GM18873 (cell line): ENCODE measurements around the gene POU5F2.

Experiments
- ATAC-seq: cut with Tn5 transposase; IDR thresholded peaks from one replicate; pipeline ENCODE4 v1.9.1; 2021; ENCODE audit warnings: mild to moderate bottlenecking, moderate library complexity, moderate number of reproducible peaks; ENCODE audit not compliant: unreplicated experiment, low FRiP score

The POU5F2 gene

DNA sequence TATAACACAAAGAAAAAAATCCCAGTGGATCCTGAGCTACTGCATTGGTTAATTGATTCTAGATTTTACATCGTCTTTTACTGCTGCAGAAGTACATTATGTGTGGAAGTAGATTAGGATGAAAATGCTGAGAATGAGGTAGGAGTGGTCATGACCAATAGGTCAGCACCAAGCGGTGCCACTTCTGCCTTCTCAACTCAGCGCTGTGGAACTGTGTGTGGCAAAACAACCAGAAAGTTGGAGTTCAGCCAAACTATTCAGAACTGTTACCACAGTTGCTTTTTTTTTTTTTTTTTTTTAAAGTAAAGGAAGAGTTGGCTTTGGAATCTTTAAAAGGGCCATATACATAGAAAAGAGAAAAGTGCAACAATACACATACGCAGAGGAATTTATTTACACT lies 24.2 kb downstream of the POU5F2 start:
- no peak for ATAC-seq

DNA sequence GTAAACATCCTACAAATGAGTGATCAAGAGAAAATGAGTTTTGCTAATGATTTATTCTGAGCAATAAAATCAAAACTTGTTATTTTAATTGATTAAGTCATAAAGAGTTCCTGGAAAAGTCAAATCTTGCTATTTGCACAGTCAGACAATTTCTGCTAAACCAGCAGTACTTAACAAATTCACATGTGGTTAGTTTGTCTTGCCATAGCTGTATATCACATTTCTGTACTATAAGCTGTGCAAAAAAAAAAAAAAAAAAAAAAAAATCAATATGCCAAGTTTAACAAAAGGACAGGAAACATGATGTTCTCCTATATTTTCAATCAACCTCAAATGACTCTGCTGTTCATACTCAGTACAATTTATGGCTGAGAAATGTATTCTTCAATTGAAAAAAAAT lies 24.9 kb downstream of the POU5F2 start:
- ATAC-seq = no peak

DNA sequence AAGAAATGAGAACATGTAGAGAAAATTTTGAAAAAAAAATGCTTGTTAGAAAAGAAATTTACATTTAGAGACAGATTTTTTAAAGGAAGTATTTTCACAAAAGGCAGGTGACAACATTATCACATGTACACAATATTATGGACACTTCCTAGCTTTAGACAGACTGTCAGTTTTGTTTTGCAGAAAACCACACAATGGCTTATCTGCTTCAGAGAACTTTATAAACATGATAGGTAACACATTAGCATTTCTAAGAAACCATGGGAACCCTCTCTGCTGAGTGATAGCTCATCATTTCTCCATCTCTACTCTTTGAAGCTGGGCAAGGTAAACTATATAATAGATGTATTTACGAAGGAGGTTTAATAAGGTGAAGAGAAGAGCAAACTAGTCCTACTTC lies 25.6 kb downstream of the POU5F2 start:
- ATAC-seq = no peak

DNA sequence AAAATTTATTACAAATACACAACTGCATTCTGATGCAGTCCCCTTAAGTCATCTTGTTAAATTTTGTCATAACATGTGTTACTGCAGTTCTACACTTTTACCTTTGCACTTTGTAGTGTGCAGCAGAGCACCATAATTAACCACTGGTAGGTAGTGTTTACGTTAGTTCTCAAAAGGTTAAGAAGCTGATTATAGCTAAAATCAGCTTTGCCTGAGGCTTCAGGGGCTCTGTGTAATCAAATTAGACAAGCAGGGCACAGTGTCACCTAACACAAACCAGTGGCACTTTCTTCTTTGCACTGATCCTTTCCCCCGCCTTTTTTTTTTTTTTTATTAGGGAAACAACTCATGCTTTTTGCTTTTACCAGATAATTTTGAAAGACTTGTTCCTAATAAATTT lies 26.1 kb downstream of the POU5F2 start:
- no peak for ATAC-seq

DNA sequence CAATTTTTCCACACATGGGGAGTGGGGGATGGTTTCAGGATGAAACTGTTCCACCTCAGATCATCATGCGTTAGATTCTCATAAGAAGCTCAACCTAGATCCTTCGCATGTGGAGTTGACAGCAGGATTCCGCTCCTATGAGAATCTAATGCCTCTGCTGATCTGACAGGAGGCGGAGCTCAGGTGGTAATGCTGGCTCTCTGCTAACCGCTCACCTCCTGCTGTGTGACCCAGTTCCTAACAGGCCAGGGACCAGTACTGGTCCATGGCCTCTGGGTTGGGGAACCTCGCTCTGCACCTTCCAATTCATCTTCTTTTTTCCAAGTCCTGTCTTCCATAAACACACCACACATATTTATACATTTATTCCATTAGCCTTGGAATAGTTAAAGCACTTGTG lies 33.0 kb downstream of the POU5F2 start:
- ATAC-seq = no peak

DNA sequence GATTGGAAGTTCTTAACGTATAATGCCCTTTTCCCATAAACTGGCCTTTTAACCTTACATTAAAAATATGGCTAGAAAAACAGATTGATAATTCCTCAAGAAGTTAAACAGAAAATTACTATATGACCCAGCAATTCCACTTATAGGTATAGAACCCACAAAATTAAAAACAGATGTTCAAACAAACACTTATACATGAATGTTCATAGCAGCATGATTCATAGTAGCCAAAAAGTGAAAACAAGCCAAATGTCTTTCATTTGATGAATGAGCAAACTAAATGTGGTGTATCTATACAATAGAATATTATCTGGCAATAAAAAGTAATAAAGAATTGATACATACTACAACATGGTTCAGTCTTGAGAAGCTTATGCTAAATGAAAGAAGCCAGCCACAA lies 35.5 kb downstream of the POU5F2 start:
- ATAC-seq = no peak

DNA sequence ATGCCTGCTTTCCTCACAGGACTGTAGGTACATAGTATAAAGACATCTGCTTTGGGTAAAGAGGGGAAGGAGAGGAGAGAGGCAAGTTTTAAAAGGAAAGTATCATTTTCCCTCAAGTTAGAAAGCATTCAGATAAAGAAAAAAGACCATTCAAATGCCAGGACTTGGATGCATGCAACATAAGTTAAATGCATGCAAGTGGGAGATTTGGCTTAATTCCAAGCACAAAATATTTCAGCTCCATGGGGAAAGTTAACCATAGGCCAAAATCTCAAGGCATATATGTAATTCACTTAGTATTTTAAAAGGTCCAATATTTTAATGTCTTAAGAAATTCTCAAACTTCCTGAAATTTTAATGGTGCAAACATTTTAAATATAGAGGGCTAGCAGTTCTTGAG lies 36.4 kb downstream of the POU5F2 start:
- ATAC-seq = no peak

DNA sequence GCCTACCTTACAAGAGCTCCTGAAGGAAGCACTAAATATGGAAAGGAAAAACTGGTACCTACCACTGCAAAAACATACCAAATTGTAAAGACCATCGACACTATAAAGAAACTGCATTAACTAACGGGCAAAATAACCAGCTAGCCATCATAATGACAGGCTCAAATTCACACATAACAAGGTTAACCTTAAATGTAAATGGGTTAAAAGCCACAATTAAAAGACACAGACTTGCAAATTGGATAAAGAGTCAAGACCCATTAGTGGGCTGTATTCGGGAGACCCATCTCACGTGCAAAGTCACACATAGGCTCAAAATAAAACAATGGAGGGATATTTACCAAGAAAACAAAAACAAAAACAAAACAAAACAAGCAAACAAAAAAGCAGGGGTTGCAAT lies 49.4 kb downstream of the POU5F2 start:
- ATAC-seq = no peak
